NCI-H2227 (cell line): ENCODE results near the gene GRIK4.

Experiments used
- DNase-seq: peaks from one replicate; lab custom pipeline; 2025; ENCODE audit not compliant: unreplicated experiment; lab: John Stamatoyannopoulos, UW

GRIK4 gene

DNA sequence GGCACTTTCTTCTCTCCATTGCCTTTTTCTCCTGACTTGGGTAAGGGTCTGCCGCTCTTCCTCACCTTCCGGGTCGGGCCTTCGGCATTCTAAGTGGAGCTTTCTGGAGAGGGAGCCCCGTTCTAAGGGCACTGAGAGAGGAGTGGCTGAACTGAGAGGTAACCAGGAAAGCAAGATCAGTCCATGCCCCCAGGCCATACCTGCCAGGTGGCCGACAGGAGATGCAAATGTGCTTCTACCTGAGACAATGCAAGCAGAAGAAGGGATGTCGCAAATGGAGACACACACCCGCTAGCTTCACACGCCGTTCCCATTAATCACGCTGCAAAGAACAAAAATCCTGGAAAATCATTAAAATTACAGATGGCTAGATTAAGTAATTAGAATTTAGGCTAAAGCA lies 356.0 kb downstream of the GRIK4 start:
- no peak for DNase-seq

DNA sequence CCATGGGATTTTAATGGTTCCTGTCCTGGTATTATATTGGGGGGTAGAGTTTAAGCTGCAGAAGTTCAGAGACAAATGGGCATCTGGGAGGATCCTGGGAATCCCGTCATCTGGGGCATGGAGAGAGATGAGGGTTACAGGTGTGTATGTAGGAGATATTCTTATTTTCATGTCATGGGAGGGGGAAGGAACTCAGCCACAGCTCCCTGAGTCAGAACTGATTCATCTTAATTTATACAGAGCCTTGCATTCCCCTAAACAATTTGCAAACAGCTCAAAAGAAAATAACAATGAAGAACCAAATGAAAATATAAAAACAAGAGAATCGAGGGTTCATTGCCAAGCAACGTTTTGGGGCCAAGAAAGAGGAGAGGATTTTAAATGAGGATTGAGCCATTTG lies 356.4 kb downstream of the GRIK4 start:
- DNase-seq, result no peak

DNA sequence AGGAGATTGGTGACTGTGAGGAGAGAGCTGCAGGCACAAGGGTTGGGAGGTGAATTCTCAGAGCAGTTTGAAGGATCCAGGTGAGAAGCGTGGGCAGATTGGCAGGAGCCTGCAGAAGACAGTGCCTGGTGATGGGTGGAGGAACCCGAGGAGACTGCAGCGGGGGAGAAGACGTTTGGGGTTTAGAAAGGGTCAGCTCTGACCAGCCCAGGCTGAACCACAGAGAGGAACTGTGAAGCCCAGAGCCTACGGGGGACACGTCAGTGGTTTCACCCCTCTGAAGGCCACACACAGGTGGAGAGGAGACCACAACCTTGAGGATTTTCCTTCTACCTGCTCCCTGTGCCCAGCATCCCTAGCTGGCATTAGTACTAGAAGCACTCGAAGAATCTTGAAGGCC lies 357.5 kb downstream of the GRIK4 start:
- DNase-seq, result no peak

DNA sequence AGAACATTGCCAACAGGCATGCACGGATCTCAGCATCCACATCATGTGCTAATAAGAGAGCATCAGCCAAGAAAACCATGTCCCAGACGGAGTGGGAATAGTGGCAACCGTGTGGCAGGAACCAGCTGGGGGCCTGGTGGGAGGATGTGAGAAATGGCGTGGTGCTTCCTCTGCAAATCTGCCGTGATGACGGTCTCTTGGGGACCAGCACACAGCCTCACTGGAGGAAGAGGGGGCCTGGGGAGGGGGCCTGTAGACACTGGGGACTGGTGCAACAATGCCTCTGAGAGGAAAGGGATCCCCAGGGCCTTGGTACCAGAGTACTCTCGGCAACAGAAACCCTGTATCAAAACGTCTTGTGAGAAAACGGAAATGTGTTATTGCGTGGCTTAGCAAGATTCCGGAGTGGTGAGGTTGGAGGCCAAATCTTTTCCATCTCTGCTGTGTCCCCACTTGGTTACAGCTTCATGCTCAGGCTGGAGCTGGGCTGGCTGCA lies 358.0 kb downstream of the GRIK4 start:
- DNase-seq, result no peak

DNA sequence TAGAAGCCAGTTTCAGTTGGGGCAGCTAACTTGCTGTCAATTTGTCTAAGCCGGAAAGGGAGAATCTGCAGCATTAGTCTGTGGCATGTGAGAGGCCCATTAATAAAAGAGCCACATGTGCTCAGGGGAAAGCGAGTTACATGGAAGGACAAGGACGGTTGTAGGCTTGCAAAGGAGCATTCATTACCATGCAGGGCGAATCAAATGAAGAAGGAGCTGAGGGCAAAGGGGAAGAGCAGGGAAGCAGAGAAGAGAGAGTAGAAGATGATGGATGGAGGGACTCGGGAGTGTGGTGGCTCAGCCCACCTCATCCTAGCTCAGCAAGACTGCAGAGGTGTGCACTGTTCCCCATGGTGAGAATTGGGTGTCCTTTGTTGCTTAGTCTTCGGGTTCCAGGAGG lies 359.6 kb downstream of the GRIK4 start:
- DNase-seq, result no peak

DNA sequence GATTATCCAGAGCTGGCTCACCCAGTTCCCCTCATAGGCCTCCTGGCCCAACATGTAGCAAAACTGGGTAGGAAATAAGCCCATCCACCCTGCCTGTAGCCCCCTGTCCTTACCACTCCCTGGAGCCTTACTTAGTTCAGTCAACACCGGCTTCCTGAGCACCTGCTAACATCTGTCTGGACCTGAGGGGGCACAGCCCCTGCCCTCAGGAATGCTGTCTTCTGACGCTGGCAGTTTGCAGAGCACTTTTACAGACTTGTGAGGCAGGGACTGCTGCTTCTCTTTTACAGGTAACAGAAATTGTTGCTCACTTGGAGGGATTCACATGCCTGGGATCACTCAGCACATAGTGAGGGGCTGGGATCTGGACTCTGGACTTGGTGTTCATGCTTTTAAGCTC lies 360.4 kb downstream of the GRIK4 start:
- no peak for DNase-seq

DNA sequence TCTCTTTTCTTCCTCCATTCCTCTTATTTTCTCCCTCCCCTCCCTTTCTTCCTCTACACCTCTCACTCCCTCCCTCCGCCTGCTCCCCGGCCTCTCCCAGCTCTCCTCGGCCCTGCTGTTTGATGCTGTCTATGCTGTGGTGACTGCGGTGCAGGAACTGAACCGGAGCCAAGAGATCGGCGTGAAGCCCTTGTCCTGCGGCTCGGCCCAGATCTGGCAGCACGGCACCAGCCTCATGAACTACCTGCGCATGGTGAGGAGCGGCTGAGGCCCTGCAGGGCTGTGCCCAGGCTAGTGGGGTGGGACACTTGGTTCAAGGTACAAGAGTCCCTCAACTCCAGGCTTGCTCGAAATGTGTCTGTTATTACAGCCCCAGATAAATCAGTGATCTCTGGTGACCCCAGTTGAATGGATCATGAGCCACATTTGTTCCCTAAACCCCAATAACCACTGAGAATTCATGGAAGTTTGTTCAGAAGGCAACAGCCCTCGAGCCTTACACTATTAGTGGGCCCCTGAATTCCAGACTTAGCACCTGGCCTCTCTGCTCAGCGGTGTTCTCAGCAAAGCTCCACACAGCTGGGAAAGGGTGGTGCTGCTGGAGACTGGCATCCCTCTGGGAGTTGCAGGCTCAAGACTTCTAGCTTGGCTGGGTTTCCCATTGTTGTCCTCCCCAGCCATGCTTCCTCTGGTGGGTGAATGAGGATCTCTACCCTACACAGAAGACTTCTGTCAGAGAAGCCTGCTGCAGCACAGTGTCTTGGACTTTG lies 362.6 kb downstream of the GRIK4 start:
- DNase-seq, result no peak

DNA sequence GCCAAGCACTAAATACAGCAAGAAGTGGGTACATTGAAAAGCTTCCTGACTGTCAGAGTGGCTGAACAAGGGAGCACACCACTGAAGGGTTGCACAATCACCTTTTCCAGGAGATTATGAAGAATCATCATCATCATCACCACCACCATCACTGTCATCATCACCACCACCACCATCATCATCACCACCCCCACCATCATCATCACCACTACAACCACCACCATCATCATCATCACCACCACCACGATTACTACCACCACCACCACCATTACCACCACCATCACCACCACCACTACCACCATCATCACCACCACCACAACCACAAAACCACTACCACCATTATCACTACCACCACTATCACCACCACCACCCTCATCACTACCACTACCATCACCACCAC lies 364.4 kb downstream of the GRIK4 start:
- DNase-seq, result no peak

DNA sequence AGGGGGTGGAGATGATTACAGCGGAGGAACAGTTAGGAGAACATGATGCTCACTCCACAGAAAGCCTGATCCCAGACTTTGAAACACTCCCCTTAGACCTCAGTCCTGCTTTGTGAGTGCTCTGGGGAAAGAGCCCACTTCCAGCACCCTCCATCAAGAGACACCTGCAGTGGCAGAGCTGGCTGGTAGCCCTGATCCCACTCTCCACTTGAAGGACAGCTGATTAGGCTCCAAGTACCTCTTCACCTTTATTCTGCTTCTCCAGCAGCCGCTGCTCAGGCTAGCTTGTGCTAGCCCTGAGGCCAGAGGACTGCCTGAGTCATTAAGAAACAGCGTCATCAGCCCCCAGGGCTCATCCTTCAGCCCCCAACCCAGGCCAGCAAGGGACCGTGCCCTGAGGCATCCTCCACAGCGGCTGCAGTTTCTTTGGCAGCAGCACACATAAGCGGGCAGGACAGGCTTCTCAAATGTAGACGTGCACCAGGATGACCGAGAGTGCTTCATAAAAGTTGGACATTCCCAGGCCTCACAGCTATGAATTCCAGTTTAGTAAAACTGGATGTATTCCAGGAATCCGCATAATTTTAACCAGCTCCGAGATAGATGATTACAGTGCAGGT lies 366.3 kb downstream of the GRIK4 start:
- no peak for DNase-seq

DNA sequence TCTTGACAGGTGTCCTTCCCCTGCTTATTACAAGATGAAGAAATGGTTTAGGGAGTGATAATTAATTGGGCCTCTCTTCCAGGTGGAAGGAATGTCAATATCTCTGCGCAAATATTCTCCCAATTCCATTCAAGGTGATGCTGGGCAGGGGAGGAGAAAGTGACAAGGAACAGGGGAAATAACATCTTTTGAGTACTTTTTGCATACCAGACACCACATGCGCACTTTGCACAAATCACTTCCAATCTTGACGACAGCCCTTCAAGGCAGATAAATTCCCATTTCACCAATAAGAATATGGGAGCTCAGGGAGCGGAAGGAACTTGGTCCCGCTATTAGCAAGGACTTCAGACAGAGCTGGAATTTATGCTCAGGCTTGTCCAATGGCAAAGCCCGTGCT lies 367.2 kb downstream of the GRIK4 start:
- no peak for DNase-seq

DNA sequence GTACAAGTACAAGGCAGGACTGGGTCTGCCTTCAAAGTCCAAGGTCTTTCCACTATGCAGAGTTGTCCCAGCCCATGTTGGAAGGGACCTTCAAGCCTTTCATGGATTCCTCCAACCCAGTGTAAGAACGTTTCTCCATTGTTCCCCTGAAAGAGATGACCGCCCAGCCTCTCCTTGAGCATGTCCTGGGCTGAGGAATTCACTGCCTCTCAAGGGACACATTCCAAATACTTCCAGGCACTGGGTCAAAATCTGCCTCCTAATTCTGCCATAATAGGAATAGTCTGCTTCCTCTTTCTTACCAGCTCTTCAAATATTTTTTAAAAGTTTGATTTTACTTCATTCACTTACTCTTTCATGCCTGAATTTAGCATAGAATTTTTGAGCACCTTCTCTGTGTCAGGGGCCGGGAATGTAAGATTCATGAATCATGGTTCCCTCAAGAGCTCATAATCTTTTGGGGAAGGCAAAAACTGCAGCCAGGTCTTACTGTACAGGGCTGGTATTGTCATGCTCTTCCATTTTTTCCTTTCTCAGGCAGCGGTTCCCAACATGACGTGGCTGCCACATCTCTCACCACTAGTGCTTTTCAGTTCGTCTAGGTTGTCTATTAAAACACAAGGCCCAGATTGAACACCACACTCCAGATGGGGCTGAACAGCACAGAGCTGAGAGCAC lies 369.1 kb downstream of the GRIK4 start:
- DNase-seq, result no peak

DNA sequence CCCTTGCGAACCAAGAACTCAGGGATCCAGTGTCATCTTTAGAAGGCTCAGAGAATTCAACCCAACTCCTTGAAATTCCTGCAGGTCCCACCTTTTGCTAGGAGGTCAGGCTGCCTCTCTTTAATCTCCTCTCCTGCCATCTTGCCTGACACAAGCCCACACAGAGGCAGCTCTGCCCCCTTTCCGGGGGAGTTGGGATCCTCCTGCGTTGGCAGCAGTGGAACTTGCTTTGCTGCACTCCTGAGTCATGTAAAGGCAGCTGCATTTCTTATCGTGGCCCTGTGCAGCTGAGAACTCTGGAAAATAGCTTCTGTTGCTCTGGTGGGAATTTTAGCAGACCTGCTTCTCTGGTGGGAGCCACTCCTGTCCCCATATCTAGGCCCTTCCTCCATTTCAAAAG lies 370.0 kb downstream of the GRIK4 start:
- no peak for DNase-seq

DNA sequence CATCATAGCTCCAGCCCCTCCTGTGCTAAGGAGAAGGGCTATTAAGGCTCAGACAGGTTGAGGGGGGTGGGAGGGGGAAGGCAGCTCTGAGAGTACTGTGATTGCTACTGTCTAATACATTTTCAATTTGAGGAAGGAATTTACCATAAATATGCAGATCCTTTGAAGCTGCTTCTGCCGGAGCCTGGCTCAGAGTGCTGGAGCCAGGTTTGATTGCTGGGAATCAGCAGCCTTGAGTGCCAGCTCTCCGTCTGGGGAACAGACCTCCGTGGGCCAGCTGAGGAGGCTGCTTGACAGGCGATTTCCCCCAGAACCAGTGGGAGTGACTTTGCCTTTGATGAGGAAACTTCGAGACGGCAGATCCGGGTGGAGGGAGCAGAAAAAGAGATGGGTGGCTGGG lies 370.6 kb downstream of the GRIK4 start:
- no peak for DNase-seq

DNA sequence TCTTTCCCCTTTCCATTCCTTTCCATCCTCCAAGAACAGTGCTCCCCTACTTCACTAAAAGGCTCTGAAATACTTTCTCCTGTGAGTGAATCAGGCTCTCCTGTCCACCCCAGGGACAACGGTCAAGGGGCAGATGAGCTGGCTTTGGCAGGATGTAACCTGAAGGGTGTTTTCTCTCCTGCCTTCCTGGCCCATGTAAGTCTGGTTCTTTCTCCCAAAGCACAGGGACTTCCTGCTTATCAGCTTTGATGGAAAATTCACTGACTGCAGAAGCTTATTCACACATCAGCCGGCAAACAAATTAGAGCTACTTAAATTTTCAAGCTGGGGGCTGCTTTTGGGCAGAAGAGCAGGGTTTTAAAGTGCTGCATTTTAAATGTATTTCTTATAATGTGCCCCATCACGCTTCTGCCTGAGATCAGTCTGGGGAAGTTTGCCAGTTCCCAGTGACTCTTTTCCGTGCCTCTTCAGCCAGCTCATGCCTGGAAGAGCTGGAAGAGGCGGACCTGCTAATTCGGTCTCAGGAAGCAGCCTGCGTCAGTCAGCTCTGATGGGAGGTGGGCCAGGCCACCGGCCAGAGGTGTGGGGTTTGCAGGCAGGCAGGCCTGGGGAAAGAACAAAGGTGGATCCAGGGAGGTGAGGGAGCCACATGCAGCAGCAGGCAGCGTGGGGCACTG lies 372.0 kb downstream of the GRIK4 start:
- DNase-seq, result no peak

DNA sequence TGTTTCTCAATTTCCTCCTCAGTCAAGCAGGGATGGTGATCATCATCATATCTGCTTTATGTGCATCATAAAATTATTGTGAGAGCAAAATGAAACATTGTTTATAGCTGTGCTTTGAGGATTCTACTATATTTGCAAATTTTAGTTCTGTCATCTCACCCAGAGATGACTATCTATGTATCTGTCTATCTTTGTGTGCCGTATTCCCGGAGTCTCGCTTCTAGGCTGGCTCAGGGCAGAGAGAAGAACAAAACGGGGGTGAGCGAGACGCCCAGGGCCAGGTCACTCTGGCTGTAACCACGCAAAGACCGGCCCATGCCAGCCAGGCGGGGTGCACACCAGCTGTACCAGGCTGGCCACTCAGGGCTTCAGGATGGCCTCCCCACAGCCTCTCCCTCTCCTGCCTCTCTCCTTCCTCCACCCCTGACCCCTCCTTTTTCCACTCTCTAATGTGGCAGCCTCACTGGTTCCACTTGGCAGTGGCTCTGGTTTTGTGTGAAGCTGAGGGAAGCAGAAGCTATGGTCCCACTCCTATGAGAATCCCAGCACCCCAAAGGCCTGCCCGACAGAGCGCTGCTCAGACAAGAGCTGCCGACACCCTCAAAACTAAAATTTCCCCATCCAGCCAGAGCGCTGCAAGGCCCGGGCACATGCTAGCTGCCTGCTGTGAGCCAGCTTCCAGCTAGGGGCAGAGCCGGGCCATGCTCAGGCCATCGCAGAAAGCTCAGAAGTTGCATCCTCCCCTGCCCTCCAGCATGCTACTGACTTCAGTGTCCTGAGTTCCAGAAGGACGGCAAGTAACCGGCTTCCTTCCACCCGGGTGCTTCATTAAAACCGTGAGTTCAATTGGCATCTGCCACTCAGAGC lies 372.8 kb downstream of the GRIK4 start:
- DNase-seq, result no peak

DNA sequence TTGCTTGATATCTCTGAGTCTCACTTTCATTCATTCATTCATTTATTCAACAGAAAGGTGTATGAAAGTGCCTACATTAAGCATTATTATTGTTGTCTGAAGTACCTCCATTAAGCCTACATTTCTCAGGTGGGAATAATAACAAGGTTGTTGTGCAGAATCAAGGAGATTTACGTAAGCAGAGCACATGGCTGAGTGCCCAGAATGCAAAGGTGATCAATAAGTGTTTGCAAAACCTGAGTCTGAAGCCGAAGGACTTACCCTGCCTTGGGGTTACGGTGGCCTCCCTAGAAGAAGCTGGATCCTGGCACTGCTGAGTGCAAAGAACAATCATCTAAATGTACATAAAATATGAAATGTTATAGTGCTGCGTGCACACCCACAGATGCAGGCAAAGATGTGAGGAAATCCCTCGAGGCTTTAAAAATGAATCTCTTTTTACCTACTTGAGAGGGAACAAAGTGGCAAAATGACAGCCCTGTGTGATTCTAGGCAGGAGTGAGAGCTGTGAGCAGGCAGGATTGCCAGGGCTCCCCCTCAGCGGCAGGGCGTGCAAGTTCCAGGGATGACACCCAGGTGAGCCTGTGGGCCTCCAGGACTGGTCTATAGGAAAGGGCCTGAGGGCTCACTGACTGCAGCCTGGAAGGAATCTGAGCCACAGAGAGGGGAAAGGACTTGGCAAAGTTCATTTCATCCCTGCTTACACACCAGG lies 379.2 kb downstream of the GRIK4 start:
- DNase-seq, result no peak

DNA sequence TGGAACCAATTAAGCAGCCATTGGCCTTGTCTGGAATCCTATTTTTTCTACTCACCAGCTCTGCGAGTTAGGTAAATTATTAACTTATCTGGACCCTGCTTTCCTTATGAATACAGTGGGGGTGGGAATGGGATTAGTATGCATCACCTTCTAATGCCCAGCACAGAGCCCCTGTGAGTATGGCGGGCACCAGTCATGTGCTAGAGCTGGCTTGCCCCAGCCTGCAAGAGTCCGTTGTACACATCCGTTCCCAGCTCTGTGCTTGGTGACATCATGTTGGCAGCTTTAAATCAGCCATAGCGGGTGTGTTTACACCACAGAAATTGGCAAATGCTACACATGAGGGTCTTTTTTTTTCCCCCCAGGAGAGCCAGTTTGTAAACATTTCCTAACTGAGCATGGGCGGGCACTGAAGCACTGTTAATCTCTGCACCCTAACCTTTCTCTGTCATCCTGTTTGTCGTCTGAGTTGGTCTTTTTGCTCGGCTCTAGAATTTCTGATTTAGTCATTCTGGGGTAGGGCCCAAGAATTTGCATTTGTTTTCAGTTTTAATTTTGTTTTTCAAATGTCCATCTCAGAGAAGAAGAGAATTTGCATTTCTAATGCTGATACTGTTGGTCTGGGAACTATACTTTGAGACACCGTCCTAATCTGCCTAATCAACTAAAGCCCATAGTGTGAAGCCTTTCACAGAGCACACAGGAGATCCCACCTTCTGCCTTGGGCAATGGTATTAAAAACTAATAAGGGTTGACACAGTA lies 382.1 kb downstream of the GRIK4 start:
- no peak for DNase-seq

DNA sequence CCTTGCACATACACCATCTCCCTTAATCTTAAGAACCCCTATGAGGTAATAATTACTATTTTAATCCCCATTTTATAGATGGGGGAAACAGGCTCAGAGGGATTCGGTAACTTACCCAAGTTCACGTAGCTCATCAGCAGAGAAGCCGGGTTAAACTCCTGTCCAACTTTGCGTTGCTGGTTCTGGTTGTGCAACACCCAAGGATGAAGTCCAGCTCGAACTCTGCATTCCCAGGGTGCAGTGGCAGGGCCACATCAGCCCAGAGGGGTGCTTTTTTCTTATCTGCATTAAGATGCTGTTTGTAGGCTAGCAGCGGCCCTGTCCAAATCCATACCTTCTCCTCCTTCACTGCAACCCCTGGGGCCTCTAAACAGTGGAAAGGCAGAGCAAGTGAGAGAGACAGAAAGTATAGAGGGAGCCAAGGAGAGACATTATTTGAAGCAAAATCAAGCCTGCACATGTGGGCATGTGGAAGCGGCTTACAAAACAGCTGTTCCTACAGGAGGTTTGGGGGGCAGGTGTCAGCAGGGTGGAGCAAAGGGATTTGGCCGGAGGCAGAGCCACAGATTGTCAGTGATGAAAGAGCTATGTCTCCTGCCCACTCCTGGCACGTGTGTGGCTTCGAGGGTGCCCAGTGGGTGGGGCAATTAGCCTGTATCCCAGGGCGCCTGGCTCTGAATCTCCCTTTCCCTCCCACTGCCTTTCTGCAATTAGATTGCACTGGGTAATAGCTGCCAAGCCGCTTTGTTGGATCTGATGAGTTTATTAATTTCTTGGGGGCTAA lies 382.8 kb downstream of the GRIK4 start:
- DNase-seq, result no peak

DNA sequence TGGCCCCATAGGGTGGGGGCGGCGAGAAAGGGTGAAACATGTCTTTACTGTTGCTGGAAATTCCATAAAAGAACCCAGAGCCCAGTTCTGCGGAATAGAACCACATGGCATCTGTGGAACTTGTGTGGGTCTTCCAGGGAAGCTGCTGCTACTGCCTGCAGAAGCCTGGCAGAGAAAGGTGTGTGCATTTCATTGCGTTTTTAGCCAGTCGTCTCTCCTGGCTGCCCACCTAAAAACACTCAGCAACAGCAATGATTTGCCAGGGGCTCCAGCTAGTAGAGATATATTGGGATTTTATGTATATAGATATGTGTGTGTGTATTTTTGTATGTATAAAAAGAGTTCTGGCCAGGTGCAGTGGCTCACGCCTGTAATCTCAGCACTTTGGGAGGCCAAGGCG lies 385.1 kb downstream of the GRIK4 start:
- no peak for DNase-seq
